DND-41 (cell line): ENCODE measurements around the gene TBC1D14.
"Not testable (repeated sequence)": the region's sequence is repeated elsewhere in the genome, so short reads cannot be mapped to it uniquely, and the experiment has no call there.

Source experiments
- ATAC-seq: fragments of 200-7000 bp; cut with Tn5 transposase; 3 replicates; pipeline ENCODE4 v1.9.1; 2021; ENCODE audit warnings: low read depth; ENCODE audit not compliant: insufficient read depth
- DNase-seq: peaks from one replicate; pipeline ENCODE4 v3.0.0-alpha.2; 2020
- H2AFZ ChIP-seq: 2 replicates; pipeline ENCODE4 v1.6.0; 2012; ENCODE audit warnings: low read depth, low read length
- H3K27ac ChIP-seq: 2 replicates; pipeline ENCODE4 v1.5.1; 2012; ENCODE audit warnings: low read length, inconsistent platforms
- H3K27me3 ChIP-seq: fragments of 200-600 bp; sonication (generic); 2 replicates; pipeline ENCODE4 v1.6.0; 2012; ENCODE audit warnings: low read length, mild to moderate bottlenecking, inconsistent platforms; ENCODE audit not compliant: insufficient read depth, poor library complexity
- H3K36me3 ChIP-seq: 2 replicates; pipeline ENCODE4 v1.5.1; 2012; ENCODE audit warnings: low read length, inconsistent platforms; ENCODE audit not compliant: insufficient read depth
- H3K4me1 ChIP-seq: 2 replicates; pipeline ENCODE4 v1.5.1; 2012; ENCODE audit warnings: mild to moderate bottlenecking, low read length; ENCODE audit not compliant: insufficient read depth
- H3K4me2 ChIP-seq: 2 replicates; pipeline ENCODE4 v1.6.0; 2012; ENCODE audit warnings: mild to moderate bottlenecking, moderate library complexity, low read length, inconsistent platforms; ENCODE audit not compliant: insufficient read depth
- H3K4me3 ChIP-seq, 2 experiments: fragments of 200-600 bp in 1 of 2; shearing (Covaris generic) in 1 of 2; 2 replicates each; pipeline ENCODE4 v1.5.1; 2012 to 2016; ENCODE audit warnings: inconsistent platforms in 2 of 2, low read length in 2 of 2, mild to moderate bottlenecking in 2 of 2, low read depth in 1 of 2, moderate library complexity in 1 of 2
- H3K79me2 ChIP-seq: 2 replicates; pipeline ENCODE4 v1.6.0; 2012; ENCODE audit warnings: low read length, inconsistent platforms; ENCODE audit not compliant: insufficient read depth
- H3K9ac ChIP-seq: 2 replicates; pipeline ENCODE4 v1.6.0; 2012; ENCODE audit warnings: low read depth, mild to moderate bottlenecking, inconsistent platforms, low read length, moderate library complexity
- H3K9me3 ChIP-seq: 2 replicates; pipeline ENCODE4 v1.5.1; 2012; ENCODE audit warnings: low read length, moderate library complexity, mild to moderate bottlenecking, inconsistent platforms; ENCODE audit not compliant: insufficient read depth, severe bottlenecking
- H4K20me1 ChIP-seq: 2 replicates; pipeline ENCODE4 v1.6.0; 2012; ENCODE audit warnings: low read length; ENCODE audit not compliant: insufficient read depth
- CTCF ChIP-seq: IDR thresholded peaks from 2 replicates; pipeline ENCODE4 v1.5.1; 2012; ENCODE audit warnings: borderline replicate concordance, low read length, moderate library complexity, mild to moderate bottlenecking; ENCODE audit not compliant: poor library complexity, severe bottlenecking; ENCODE audit errors: extremely low read depth
- EZH2 ChIP-seq: IDR thresholded peaks from 3 replicates; pipeline ENCODE4 v1.6.1; 2012; ENCODE audit warnings: borderline replicate concordance, low read depth, mild to moderate bottlenecking, moderate library complexity, low read length, inconsistent platforms; ENCODE audit not compliant: severe bottlenecking

Gene TBC1D14

DNA sequence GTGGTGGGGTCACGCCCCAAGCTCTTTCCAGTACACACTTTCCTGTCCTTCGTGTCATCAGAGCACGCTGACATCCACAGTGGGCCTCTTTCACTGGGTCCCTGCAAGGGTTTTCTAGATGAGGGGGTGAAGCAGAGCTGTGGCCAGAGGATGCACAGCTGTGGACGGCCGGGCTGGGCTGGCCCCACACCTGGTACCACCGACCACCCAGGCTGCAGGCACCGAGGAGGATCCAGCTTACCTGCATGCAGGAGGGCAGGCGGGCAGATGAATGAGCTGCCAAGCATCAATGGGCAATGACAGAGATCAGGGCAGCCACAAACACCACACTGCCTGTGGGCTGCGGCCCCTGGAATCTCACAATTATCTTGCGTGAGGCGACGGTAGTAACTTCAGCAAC is 167.7 kb downstream of the TBC1D14 start:
- Histone ChIP-seq H4K20me1 (peaks cover 7% of the 10 kb centered on the region), H3K4me3 (no peak overlapping the region), H2AFZ (no peak overlapping the region), H3K27me3 (no peaks in the 10 kb centered on the region), H3K36me3 (no peaks in the 10 kb centered on the region), H3K4me2 (no peak overlapping the region), H3K79me2 (no peaks in the 10 kb centered on the region), H3K9me3 (no peaks in the 10 kb centered on the region), H3K9ac (no peak overlapping the region), H3K27ac (no peak overlapping the region), H3K4me1 (no peaks in the 10 kb centered on the region)
- DNase-seq (no peak), ATAC-seq (no peak)
- TF ChIP-seq CTCF (no peak), EZH2 (no peak)

DNA sequence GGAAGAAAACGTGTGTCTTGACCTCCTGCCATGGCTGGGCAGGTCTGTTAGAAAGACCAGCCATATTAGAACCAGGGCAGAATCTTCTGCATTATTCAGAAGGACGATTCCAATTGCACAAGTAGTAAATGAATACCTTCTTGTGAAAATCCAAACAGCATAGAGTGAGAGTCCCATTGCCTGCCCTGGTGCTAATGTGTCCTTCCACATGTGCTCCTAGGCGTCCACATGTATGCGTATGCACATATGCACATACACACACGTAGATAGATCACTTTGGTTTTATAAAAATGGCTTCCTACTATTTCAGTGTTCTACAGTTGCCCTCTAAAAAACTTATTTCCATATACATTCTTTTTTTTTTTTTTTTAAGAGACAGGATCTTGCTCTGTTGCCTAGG is 168.4 kb downstream of the TBC1D14 start:
- no peak for TF ChIP-seq CTCF
- TF ChIP-seq EZH2, result no peak
- ATAC-seq, result no peak
- no peaks in the 10 kb centered on the region for H3K79me2 ChIP-seq
- no peaks in the 10 kb centered on the region for H3K27me3 ChIP-seq
- H3K4me2 ChIP-seq, result no peak overlapping the region
- H3K4me3 ChIP-seq, result no peak overlapping the region
- no peak overlapping the region for H3K9ac ChIP-seq
- H3K4me1 ChIP-seq, result no peaks in the 10 kb centered on the region
- DNase-seq, result no peak
- H2AFZ ChIP-seq, result no peak overlapping the region
- no peaks in the 10 kb centered on the region for H3K36me3 ChIP-seq
- H3K27ac ChIP-seq, result no peak overlapping the region
- H3K9me3 ChIP-seq, result no peaks in the 10 kb centered on the region
- peaks cover 7% of the 10 kb centered on the region for H4K20me1 ChIP-seq

- ATAC-seq, H3K9ac ChIP-seq, H3K4me2 ChIP-seq, H3K27me3 ChIP-seq, DNase-seq, H3K27ac ChIP-seq, H2AFZ ChIP-seq, H3K9me3 ChIP-seq, H3K36me3 ChIP-seq, H3K4me3 ChIP-seq, H3K79me2 ChIP-seq, H4K20me1 ChIP-seq, H3K4me1 ChIP-seq: not testable (repeated sequence)
These were observed 169.9 kb downstream of the TBC1D14 start for GRCh38 chr4:7079483-7079882.

DNA sequence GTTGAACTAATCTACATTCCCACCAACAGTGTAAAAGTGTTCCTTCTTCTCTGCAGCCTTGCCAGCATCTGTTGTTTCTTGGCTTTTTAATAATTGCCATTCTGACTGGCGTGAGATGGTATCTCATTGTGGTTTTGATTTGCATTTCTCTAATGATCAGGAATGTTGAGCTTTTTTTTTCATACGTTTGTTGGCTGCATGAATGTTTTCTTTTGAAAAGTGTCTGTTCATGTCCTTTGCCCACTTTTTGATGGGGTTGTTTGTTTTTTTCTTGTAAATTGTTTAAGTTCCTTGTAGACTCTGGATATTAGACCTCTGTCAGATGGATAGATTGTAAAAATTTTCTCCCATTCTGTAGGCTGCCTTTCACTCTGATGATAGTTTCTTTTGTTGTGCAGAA is 170.3 kb downstream of the TBC1D14 start:
- not testable (repeated sequence) for H3K9ac ChIP-seq, DNase-seq, H2AFZ ChIP-seq, H3K4me1 ChIP-seq, H3K27ac ChIP-seq, H3K36me3 ChIP-seq, H3K27me3 ChIP-seq, H3K79me2 ChIP-seq, H3K4me3 ChIP-seq, ATAC-seq, H3K4me2 ChIP-seq, H4K20me1 ChIP-seq, H3K9me3 ChIP-seq
